HepG2 (cell line): ENCODE results near the gene SPAG6. TPM values are rescaled to one million over a fixed set of nuclear protein-coding genes. Genes with fewer than 3 reads are reported as not detected.

ENCODE experiments used
- ATAC-seq: fragments of 200-7000 bp; cut with Tn5 transposase; 3 replicates; pipeline ENCODE4 v1.9.1; 2020; ENCODE audit warnings: mild to moderate bottlenecking, moderate library complexity
- BruUV-seq: library from RNA; stranded (reverse); fragments of 400-500 nt; replicated peaks from 2 replicates; lab custom pipeline; 2021; lab: Mats Ljungman, UMichigan
- CTCF ChIA-PET: fragments of 300-600 bp; formaldehyde crosslinking; extraction: SDS; loops from one replicate; lab custom pipeline; 2021; ENCODE audit warnings: low total read pairs, inconsistent platforms, low intra/inter-chr PET ratio; lab: Yijun Ruan, JAX
- POLR2A ChIA-PET: fragments of 350-600 bp; sonication (Branson Sonifier 250); formaldehyde crosslinking; loops from one replicate; lab custom pipeline; 2020; ENCODE audit warnings: antibody characterized with exemption, inconsistent platforms; lab: Yijun Ruan, JAX
- DNase-seq: peaks from one replicate; pipeline ENCODE4 v3.0.0-alpha.2; 2015; ENCODE audit warnings: low spot score
- FAIRE-seq: peaks from 3 replicates; lab custom pipeline; 2011; peaks lifted over from hg19 to GRCh38; lab: Jason Lieb, UNC
- H2AFZ ChIP-seq: one replicate; pipeline ENCODE4 v1.6.1; 2011; ENCODE audit warnings: low read length, inconsistent platforms
- H3K27ac ChIP-seq: fragments of 300-600 bp; 3 replicates; pipeline ENCODE4 v1.8.0; 2011; ENCODE audit warnings: mixed run types, mild to moderate bottlenecking, mixed read lengths, low read length, inconsistent platforms; ENCODE audit not compliant: insufficient read depth; ENCODE audit errors: extremely low read length
- H3K27me3 ChIP-seq, 2 experiments: fragments of 200-600 bp in 1 of 2; 2 replicates in 1 of 2; 3 replicates in 1 of 2; pipeline versions ENCODE4 v1.6.0 to v1.8.0; 2011; ENCODE audit warnings: low read length in 2 of 2, mild to moderate bottlenecking in 2 of 2, moderate library complexity in 2 of 2, inconsistent platforms in 1 of 2; ENCODE audit not compliant: insufficient read depth in 2 of 2, control insufficient read depth in 1 of 2
- H3K36me3 ChIP-seq, 2 experiments: fragments of 200-600 bp in 1 of 2; replicated peaks in 1 of 2; 2 replicates in 1 of 2; 3 replicates in 1 of 2; pipeline versions ENCODE4 v1.5.1 to v1.8.0; 2011; ENCODE audit warnings: low read length in 2 of 2, inconsistent platforms in 1 of 2; ENCODE audit not compliant: insufficient read depth in 2 of 2, control insufficient read depth in 1 of 2
- H3K4me1 ChIP-seq: 2 replicates; pipeline ENCODE4 v1.5.1; 2012; ENCODE audit warnings: low read length, inconsistent platforms; ENCODE audit not compliant: insufficient read depth
- H3K4me2 ChIP-seq: 2 replicates; pipeline ENCODE4 v1.6.0; 2011; ENCODE audit warnings: low read depth, low read length, inconsistent platforms
- H3K4me3 ChIP-seq, 3 experiments: fragments of 200-600 bp in 1 of 3; sonication (generic), shearing (Covaris generic) in 1 of 3; replicated peaks in 1 of 3; 2 replicates each; pipeline ENCODE4 v1.5.1; 2011 to 2016; ENCODE audit warnings: low read length in 3 of 3, inconsistent platforms in 2 of 3, low read depth in 2 of 3, mild to moderate bottlenecking in 2 of 3, control low read depth in 1 of 3, mixed read lengths in 1 of 3; ENCODE audit not compliant: insufficient read depth in 1 of 3
- H3K79me2 ChIP-seq: one replicate; pipeline ENCODE4 v1.6.1; 2011; ENCODE audit warnings: low read length, inconsistent platforms; ENCODE audit not compliant: insufficient read depth
- H3K9ac ChIP-seq: 2 replicates; pipeline ENCODE4 v1.6.0; 2011; ENCODE audit warnings: mild to moderate bottlenecking, low read depth, low read length, inconsistent platforms; ENCODE audit not compliant: insufficient read depth
- H3K9me3 ChIP-seq: 2 replicates; pipeline ENCODE4 v1.5.1; 2012; ENCODE audit warnings: mild to moderate bottlenecking, low read length
- H4K20me1 ChIP-seq: 2 replicates; pipeline ENCODE4 v1.6.0; 2011; ENCODE audit warnings: inconsistent platforms, mild to moderate bottlenecking, low read length, moderate library complexity; ENCODE audit not compliant: insufficient read depth
- GLMP ChIP-seq: sonication (generic); formaldehyde crosslinking; IDR thresholded peaks from 2 replicates; pipeline ENCODE4 v1.9.0; 2021; ENCODE audit warnings: missing genetic modification reagents, mild to moderate bottlenecking, borderline replicate concordance
- GTF2F1 ChIP-seq: fragments of 150-350 bp; IDR thresholded peaks from 2 replicates; pipeline ENCODE4 v1.6.1; 2014; ENCODE audit warnings: low read length
- HMGA1 ChIP-seq: sonication (generic); formaldehyde crosslinking; conservative IDR thresholded peaks from 2 replicates; pipeline ENCODE4 v1.4.0; 2020; ENCODE audit warnings: missing genetic modification reagents
- IKZF4 ChIP-seq: sonication (generic); formaldehyde crosslinking; IDR thresholded peaks from 2 replicates; pipeline ENCODE4 v1.5.1; 2020; ENCODE audit warnings: borderline replicate concordance, mild to moderate bottlenecking, low read depth, missing genetic modification reagents; ENCODE audit errors: not compliant biosample characterization
- JARID2 ChIP-seq: sonication (generic); formaldehyde crosslinking; IDR thresholded peaks from 2 replicates; pipeline ENCODE4 v1.8.1; 2023; ENCODE audit warnings: missing genetic modification reagents, inconsistent platforms; ENCODE audit not compliant: insufficient replicate concordance
- KMT2B ChIP-seq: IDR thresholded peaks from 2 replicates; pipeline ENCODE4 v1.6.1; 2016; ENCODE audit warnings: missing genetic modification reagents, missing compliant biosample characterization
- MEIS2 ChIP-seq: sonication (generic); formaldehyde crosslinking; IDR thresholded peaks from 2 replicates; pipeline ENCODE4 v1.9.0; 2021; ENCODE audit warnings: mild to moderate bottlenecking, missing genetic modification reagents
- NFE2 ChIP-seq: sonication (generic); formaldehyde crosslinking; IDR thresholded peaks from 2 replicates; pipeline ENCODE4 v1.4.0; 2020; ENCODE audit warnings: missing genetic modification reagents
- NFYC ChIP-seq: IDR thresholded peaks from 2 replicates; pipeline ENCODE4 v1.6.1; 2016; ENCODE audit warnings: missing genetic modification reagents, missing compliant biosample characterization
- REPIN1 ChIP-seq: sonication (generic); formaldehyde crosslinking; IDR thresholded peaks from 2 replicates; pipeline ENCODE4 v1.8.0; 2022; ENCODE audit warnings: missing genetic modification reagents, low read depth, mild to moderate bottlenecking, borderline replicate concordance
- RFX5 ChIP-seq: IDR thresholded peaks from 2 replicates; pipeline ENCODE4 v1.6.1; 2011; ENCODE audit warnings: low read depth, low read length, improper control_type of control experiment
- RORA ChIP-seq: sonication (generic); formaldehyde crosslinking; IDR thresholded peaks from 2 replicates; pipeline ENCODE4 v1.5.0; 2020; ENCODE audit warnings: mild to moderate bottlenecking, missing genetic modification reagents, moderate library complexity
- RXRB ChIP-seq: IDR thresholded peaks from 2 replicates; pipeline ENCODE4 v1.6.1; 2016; ENCODE audit warnings: borderline replicate concordance, missing genetic modification reagents, missing compliant biosample characterization
- THAP8 ChIP-seq: sonication (generic); formaldehyde crosslinking; IDR thresholded peaks from 2 replicates; pipeline ENCODE4 v1.5.1; 2020; ENCODE audit warnings: missing genetic modification reagents, mild to moderate bottlenecking, borderline replicate concordance
- ZBTB44 ChIP-seq: sonication (generic); formaldehyde crosslinking; IDR thresholded peaks from 2 replicates; pipeline ENCODE4 v1.4.0; 2020; ENCODE audit warnings: missing genetic modification reagents
- ZMYM4 ChIP-seq: sonication (generic); formaldehyde crosslinking; IDR thresholded peaks from 2 replicates; pipeline ENCODE4 v1.8.1; 2023; ENCODE audit warnings: mild to moderate bottlenecking, missing genetic modification reagents
- ZNF230 ChIP-seq: sonication (generic); formaldehyde crosslinking; IDR thresholded peaks from 2 replicates; pipeline ENCODE4 v1.4.0; 2020; ENCODE audit warnings: mild to moderate bottlenecking, missing genetic modification reagents
- ZNF446 ChIP-seq: sonication (generic); formaldehyde crosslinking; IDR thresholded peaks from 2 replicates; pipeline ENCODE4 v1.5.0; 2020; ENCODE audit warnings: mild to moderate bottlenecking, missing genetic modification reagents
- ZNF512 ChIP-seq: sonication (generic); formaldehyde crosslinking; IDR thresholded peaks from 2 replicates; pipeline ENCODE4 v1.4.0; 2020; ENCODE audit warnings: mild to moderate bottlenecking, missing genetic modification reagents
- WGBS: methylation state at CpG from one replicate; pipeline ENCODE4 v1.1.6; 2017; ENCODE audit warnings: low lambda C conversion rate; 5-methylcytosine and 5-hydroxymethylcytosine counted together
- in situ Hi-C: cut with HindIII; loops from 2 replicates; pipeline ENCODE4 v1.10.0; 2017; ENCODE audit warnings: low pct_unique_long_range_greater_than_20kb; ENCODE audit not compliant: extremely low pct_ligation_motif_present
- intact Hi-C: fragments of 100-400 bp; cut with micrococcal nuclease; formaldehyde crosslinking; loops from one replicate; pipeline ENCODE4 v1.10.0; 2022; ENCODE audit not compliant: unreplicated experiment
- polyA plus RNA-seq, 8 experiments: library from polyadenylated mRNA; depleted of rRNA in 3 of 8; stranded (reverse) in 7 of 8; unstranded in 1 of 8; fragments of >200 nt; fragmentation: Illumina TruSeq in 4 of 8; extraction: Trizol in 4 of 8; gene quantifications; 2 replicates each; pipeline versions ENCODE4 v1.2.1 to v1.2.3, GENCODE V29; 2011 to 2016; ENCODE audit warnings: low read depth in 4 of 8, missing spikeins in 1 of 8, mixed read lengths in 1 of 8; ENCODE audit not compliant: insufficient read depth in 1 of 8
- total RNA-seq, 5 experiments: library from RNA; depleted of rRNA; stranded (reverse); fragments of >200 nt; fragmentation: Illumina TruSeq; extraction: Trizol; gene quantifications; 2 replicates each; pipeline ENCODE4 v1.2.3, GENCODE V29; 2016; ENCODE audit warnings: low read depth in 1 of 5

The SPAG6 gene
- total and polyA plus RNA-seq, 2 of the 13 experiments (the other 11 are each of a cell fraction or from before 2014, with no cell fraction given): not detected

GRCh38 chr10:22340329-22341189 is 4.7 kb upstream of the SPAG6 start:
- peaks cover 0 to 46% of the 10 kb centered on the region in 2 experiments; a peak in 3 of 5 replicates for H3K27me3 ChIP-seq
- H3K27ac ChIP-seq: peak overlapping the region; percentile 75
- ATAC-seq (peak; percentile 84), FAIRE-seq (no peak), DNase-seq (peak; percentile 41)
- in situ Hi-C loops (no loop called here), intact Hi-C loops (loop anchor here (1.0 to 5.0 kb wide), 3 partner anchors 16 to 210 kb away; no protein-coding TSS in a partner anchor)
- peak overlapping the region; percentile 85 for H3K9ac ChIP-seq
- H4K20me1 ChIP-seq: no peaks in the 10 kb centered on the region
- H3K4me1 ChIP-seq: peaks cover 12% of the 10 kb centered on the region
- peak overlapping the region; percentile 90 for H3K4me2 ChIP-seq
- H3K9me3 ChIP-seq: no peaks in the 10 kb centered on the region
- TSS peak; percentile 79 for BruUV-seq
- WGBS: under 1% methylated on average over 14 of the region's 98 CpGs
- ChIA-PET CTCF (no interaction called here), POLR2A (interaction anchor here (0.8 to 1.7 kb wide), 10 partner anchors 14 to 342 kb away, joined by 3 to 23 read pairs (median 4); partner anchors contain the start of genes BMI1 and COMMD3)
- H2AFZ ChIP-seq: peak overlapping the region; percentile 11
- no peaks in the 10 kb centered on the region for H3K36me3 ChIP-seq
- H3K4me3 ChIP-seq: peak overlapping the region; percentile 69 to 83 (median 71)
- no peaks in the 10 kb centered on the region for H3K79me2 ChIP-seq
- TF ChIP-seq GLMP (no peak), GTF2F1 (no peak), NFE2 (no peak), ZNF446 (CRISPR knock-in tag) (peak; percentile 71; the same call in 1 of the 2 replicates), ZNF512 (CRISPR knock-in tag) (no peak), RORA (CRISPR knock-in tag) (0 out of 2 replicates have a peak, but pooled peaks have one; percentile 44), NFYC (peak; percentile 22; the same call in 1 of the 2 replicates), THAP8 (CRISPR knock-in tag) (no peak), RFX5 (no peak), ZMYM4 (CRISPR knock-in tag) (peak; percentile 13; the same call in 1 of the 2 replicates), HMGA1 (CRISPR knock-in tag) (no peak), ZBTB44 (CRISPR knock-in tag) (no peak), REPIN1 (CRISPR knock-in tag) (no peak), JARID2 (CRISPR knock-in tag) (no peak), KMT2B (CRISPR knock-in tag) (peak; percentile 43; the same call in 1 of the 2 replicates), ZNF230 (CRISPR knock-in tag) (no peak), MEIS2 (0 out of 2 replicates have a peak, but pooled peaks have one; percentile 15), RXRB (CRISPR knock-in tag) (no peak), IKZF4 (CRISPR knock-in tag) (no peak)
